Stimulated activated CD4-positive, alpha-beta T cell treated with anti-CD3 and anti-CD28 coated beads, TNF-alpha, amount 100 ng/mL, for 1 hour (primary cell): ENCODE results near the gene FTH1.
"Not testable (repeated sequence)": the region's sequence is repeated elsewhere in the genome, so short reads cannot be mapped to it uniquely, and the experiment has no call there.

Experiments used
- DNase-seq, 3 donors: peaks; one replicate each; pipeline ENCODE4 v3.0.0-alpha.2; 2020; ENCODE audit warnings: low read depth in 3 of 3, low spot score in 1 of 3

FTH1 gene

GRCh38 chr11:61964058-61964665 is 3.3 kb downstream of the FTH1 start:
- DNase-seq = no peak

- no peak for DNase-seq
Measured at GRCh38 chr11:61963282-61964057, 4.0 kb downstream of the FTH1 start.

GRCh38 chr11:61963016-61963281 is 4.5 kb downstream of the FTH1 start:
- DNase-seq = no peak

DNA sequence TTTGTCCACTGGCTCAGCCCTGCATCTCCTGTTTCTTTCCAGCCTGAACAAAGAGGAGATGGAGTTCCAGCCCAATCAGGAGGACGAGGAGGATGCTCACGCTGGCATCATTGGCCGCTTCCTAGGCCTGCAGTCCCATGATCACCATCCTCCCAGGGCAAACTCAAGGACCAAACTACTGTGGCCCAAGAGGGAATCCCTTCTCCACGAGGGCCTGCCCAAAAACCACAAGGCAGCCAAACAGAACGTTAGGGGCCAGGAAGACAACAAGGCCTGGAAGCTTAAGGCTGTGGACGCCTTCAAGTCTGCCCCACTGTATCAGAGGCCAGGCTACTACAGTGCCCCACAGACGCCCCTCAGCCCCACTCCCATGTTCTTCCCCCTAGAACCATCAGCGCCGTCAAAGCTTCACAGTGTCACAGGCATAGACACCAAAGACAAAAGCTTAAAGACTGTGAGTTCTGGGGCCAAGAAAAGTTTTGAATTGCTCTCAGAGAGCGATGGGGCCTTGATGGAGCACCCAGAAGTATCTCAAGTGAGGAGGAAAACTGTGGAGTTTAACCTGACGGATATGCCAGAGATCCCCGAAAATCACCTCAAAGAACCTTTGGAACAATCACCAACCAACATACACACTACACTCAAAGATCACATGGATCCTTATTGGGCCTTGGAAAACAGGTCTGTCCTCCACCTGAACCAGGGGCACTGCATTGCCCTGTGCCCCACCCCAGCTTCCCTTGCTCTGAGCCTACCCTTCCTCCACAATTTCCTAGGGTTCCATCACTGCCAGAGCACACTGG is 5.0 kb downstream of the FTH1 start:
- no peak for DNase-seq

GRCh38 chr11:61961570-61962212 is 5.7 kb downstream of the FTH1 start:
- no peak for DNase-seq

DNA sequence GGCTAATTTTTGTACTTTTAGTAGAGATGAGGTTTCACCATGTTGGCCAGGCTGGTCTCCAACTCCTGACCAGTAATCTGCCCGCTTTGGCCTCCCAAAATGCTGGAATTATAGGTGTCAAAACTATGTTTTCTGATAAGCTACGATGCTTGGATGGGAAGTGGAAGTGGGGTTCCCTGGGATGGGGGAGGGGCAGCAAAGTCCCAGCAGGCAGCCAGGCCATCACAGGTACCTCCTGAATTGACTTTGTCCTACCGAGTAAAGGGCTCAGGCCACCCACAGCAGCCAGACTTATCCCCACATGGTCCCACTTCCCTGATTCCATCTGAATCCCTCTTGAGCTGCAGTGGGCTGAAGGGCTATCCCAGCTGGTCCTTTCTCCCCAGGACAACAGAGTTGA is 6.9 kb downstream of the FTH1 start:
- DNase-seq = no peak

GRCh38 chr11:61959678-61960077 is 7.8 kb downstream of the FTH1 start:
- no peak for DNase-seq

- DNase-seq = no peak
Measured at GRCh38 chr11:61959114-61959513, 8.3 kb downstream of the FTH1 start.

DNA sequence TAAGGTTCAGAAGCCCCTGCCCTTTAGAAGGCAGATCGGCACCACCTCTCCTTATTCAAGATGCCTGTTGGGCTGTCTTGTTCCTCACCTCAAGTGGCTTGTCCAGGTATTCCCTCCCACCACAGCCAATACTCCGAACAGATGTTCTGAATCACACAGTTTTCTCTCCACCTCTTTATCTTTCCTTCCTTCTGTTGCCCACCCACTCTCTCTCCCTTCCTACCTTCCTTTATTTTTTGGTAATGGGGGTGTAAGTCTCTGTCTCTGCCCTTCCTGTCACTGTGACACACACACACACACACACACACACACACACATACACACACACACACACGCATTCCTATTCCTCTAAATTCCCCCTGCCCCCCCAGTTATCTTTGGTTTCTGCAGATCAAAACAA is 8.8 kb downstream of the FTH1 start:
- DNase-seq = no peak

DNA sequence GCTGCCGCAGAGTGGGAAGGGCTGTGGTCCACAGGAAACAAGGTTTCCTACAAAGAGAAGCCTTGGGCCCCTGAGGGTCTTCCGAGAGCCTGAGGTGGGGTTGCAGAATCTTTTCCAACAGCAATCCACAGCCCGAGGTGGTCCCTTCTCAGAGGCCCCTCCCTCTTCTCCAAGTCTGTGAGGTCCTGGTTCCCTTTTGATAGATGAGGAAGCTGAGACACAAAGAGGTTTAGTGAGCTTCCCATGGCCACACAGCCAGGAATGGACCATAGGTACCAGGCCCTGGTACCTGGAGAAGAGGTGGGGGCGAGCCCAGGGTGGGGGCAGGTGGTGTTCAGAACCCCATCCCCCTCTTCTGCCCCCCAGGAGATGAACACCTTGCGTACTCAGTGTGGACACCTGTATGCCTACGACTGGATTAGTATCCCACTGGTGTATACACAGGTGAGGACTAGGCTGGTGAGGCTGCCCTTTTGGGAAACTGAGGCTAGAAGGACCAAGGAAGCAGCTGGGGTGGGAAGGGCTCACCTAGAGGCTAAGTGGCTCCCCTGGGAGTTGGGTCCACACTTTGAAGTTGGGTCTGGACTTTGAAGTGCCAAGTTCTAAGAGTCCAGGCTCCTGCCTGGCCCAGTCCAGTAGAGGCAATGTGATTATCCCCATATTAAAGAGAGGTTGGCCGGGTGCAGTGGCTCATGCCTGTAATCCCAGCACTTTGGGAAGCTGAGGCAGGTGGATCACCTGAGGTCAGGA is 10.2 kb downstream of the FTH1 start:
- no peak for DNase-seq

DNA sequence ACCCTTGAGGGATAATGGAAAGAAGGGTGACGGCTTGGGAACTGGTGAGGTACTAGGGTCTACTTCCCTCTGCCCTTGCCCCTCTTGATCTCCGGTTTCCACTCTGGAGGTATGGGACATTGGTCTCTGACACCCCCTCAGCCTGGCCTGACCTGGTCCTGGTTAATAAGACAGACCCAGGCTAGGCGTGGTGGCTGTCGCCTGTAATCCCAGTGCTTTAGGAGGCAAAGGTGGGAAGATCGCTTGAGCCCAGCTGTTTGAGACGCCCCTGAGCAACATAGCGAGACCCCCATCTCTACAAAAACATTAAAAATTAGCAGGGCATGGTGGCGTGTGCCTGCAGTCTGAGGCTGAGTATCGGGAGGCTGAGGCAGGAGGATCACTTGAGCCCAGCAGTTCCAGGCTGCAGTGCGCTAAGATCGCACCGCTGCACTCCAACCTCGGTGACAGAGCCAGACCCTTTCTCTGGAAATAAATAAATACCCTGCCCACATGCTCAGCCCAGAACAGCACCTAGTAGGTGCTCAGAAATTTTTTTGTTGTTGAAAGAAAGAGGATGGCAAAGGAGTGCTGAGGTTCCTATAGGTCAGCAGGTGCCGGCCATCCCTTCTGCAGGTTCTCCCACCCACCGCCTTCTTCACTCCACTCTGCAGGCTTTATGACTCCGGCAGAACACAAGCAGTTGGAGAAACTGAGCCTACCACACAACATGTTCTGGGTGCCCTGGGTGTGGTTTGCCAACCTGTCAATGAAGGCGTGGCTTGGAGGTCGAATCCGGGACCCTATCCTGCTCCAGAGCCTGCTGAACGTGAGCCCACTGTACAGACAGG is 11.0 kb downstream of the FTH1 start:
- no peak for DNase-seq

GRCh38 chr11:61955422-61956135 is 11.9 kb downstream of the FTH1 start:
- no peak for DNase-seq

- no peak for DNase-seq
Measured at GRCh38 chr11:61954851-61955421, 12.5 kb downstream of the FTH1 start.

- no peak for DNase-seq
Measured at GRCh38 chr11:61954106-61954850, 13.2 kb downstream of the FTH1 start.

DNA sequence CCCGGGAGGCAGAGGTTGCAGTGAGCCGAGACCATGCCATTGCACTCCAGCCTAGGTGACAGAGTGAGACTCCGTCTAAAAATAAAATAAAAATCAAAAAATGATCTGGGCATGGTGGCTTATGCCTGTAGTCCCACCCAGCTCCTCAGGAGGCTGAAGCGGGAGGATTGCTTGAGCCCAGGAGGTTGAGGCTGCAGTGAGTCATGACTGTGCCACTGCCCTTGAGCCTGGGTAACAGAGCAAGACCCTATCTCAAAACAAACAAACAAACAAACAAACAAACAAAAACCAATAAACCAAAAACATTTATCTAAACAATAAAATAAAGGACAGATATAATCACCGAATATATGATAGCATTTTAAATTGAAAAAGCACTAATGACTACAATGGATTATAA is 13.8 kb downstream of the FTH1 start:
- DNase-seq = not testable (repeated sequence)

DNA sequence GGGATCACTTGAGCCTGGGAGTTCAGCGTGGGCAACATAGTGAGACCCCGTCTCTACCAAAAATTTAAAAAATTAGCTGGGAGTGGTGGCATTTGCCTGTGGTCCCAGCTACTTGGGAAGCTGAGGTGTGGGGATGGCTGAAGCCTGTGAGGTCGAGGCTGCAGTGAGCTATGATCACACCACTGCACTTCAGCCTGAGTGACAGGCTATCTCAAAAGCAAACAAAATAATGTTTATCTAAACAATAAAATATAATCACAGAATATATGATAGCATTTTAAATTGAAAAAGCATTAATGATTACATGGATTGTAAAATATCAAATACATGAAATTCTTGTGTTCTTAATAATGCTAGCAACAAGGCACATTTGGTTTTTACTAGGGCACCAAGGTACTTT is 14.6 kb downstream of the FTH1 start:
- DNase-seq = no peak

- DNase-seq = no peak
Measured at GRCh38 chr11:61951484-61952135, 15.8 kb downstream of the FTH1 start.

- DNase-seq = no peak
Measured at GRCh38 chr11:61950035-61950547, 17.3 kb downstream of the FTH1 start, which contains the start of gene BEST1. BEST1 (plus strand) TSS chr11:61950351; CDS start chr11:61951807, 1,456 bp downstream.
